Calu3 (cell line): Measurements from ENCODE around the gene MED17. TPM values are rescaled to one million over a fixed set of nuclear protein-coding genes. Genes with fewer than 3 reads are reported as not detected.

Experiments used
- BruUV-seq: library from RNA; stranded (reverse); fragments of 400-500 nt; replicated peaks from 2 replicates; lab custom pipeline; 2021; lab: Mats Ljungman, UMichigan
- CTCF ChIA-PET: fragments of 300-600 bp; sonication (Branson Sonifier 250); formaldehyde crosslinking; loops from one replicate; lab custom pipeline; 2022; ENCODE audit warnings: antibody characterized with exemption; lab: Charles Lee
- DNase-seq: peaks from one replicate; pipeline ENCODE4 v3.0.0; 2022
- H3K27ac Mint-ChIP-seq: one replicate; pipeline ENCODE4 v1.8.0; 2022; ENCODE audit warnings: mixed read lengths; ENCODE audit not compliant: unreplicated experiment
- H3K27me3 Mint-ChIP-seq: one replicate; pipeline ENCODE4 v1.8.0; 2022; ENCODE audit warnings: mixed read lengths; ENCODE audit not compliant: unreplicated experiment
- H3K36me3 Mint-ChIP-seq: one replicate; pipeline ENCODE4 v1.8.0; 2022; ENCODE audit warnings: mild to moderate bottlenecking, moderate library complexity, mixed read lengths; ENCODE audit not compliant: insufficient read depth, unreplicated experiment
- H3K4me1 Mint-ChIP-seq: one replicate; pipeline ENCODE4 v1.8.0; 2022; ENCODE audit warnings: mild to moderate bottlenecking, low read depth, mixed read lengths; ENCODE audit not compliant: unreplicated experiment
- H3K4me3 Mint-ChIP-seq: one replicate; pipeline ENCODE4 v1.8.0; 2022; ENCODE audit warnings: mild to moderate bottlenecking, low read depth, moderate library complexity, mixed read lengths; ENCODE audit not compliant: unreplicated experiment
- H3K9me3 Mint-ChIP-seq: one replicate; pipeline ENCODE4 v1.8.0; 2022; ENCODE audit warnings: low read depth, mixed read lengths; ENCODE audit not compliant: unreplicated experiment
- intact Hi-C: fragments of 100-400 bp; cut with micrococcal nuclease; formaldehyde crosslinking; loops from one replicate; pipeline ENCODE4 v1.10.0; 2022; ENCODE audit not compliant: unreplicated experiment
- total RNA-seq: library from RNA; stranded (reverse); gene quantifications from 2 replicates; pipeline ENCODE4 v1.2.3, GENCODE V29; 2022
- TF ChIP-seq, protein P1 (sequence below): fragments of 200-600 bp; IDR thresholded peaks from one replicate; pipeline ENCODE4 v1.8.0; 2022; ENCODE audit warnings: antibody characterized with exemption; ENCODE audit not compliant: unreplicated experiment

The MED17 gene
- total RNA-seq, 1 experiment from 2014 or later: 24.6 TPM

DNA sequence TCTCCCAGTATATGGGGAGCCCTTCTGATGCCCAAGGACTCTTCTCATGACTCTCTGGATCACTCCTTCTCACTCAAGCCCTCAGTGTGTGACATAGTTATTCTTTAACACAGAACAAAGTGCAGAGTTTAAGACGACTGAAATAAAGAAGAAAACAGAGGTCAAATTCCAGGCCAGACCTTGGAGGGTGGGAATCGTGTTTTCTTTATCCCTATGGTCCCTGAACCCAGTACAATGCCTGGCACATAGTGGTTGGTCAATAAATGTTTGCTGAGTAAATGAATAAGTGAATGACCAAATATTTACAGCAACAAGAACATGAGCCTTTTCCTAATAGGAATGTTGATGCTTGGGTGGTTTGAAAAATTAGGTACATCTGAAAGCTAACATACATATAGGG, 37.5 kb downstream of the MED17 start:
- BruUV-seq: no TSS peak
- Mint-ChIP-seq H3K36me3 (no peaks in the 10 kb centered on the region), H3K27me3 (no peaks in the 10 kb centered on the region), H3K4me1 (no peaks in the 10 kb centered on the region), H3K9me3 (no peaks in the 10 kb centered on the region), H3K4me3 (no peak overlapping the region), H3K27ac (no peak overlapping the region)
- DNase-seq: no peak
- TF ChIP-seq, protein P1, sequence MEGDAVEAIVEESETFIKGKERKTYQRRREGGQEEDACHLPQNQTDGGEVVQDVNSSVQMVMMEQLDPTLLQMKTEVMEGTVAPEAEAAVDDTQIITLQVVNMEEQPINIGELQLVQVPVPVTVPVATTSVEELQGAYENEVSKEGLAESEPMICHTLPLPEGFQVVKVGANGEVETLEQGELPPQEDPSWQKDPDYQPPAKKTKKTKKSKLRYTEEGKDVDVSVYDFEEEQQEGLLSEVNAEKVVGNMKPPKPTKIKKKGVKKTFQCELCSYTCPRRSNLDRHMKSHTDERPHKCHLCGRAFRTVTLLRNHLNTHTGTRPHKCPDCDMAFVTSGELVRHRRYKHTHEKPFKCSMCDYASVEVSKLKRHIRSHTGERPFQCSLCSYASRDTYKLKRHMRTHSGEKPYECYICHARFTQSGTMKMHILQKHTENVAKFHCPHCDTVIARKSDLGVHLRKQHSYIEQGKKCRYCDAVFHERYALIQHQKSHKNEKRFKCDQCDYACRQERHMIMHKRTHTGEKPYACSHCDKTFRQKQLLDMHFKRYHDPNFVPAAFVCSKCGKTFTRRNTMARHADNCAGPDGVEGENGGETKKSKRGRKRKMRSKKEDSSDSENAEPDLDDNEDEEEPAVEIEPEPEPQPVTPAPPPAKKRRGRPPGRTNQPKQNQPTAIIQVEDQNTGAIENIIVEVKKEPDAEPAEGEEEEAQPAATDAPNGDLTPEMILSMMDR: no peak
- intact Hi-C loops: no loop called here
- CTCF ChIA-PET: no interaction called here

DNA sequence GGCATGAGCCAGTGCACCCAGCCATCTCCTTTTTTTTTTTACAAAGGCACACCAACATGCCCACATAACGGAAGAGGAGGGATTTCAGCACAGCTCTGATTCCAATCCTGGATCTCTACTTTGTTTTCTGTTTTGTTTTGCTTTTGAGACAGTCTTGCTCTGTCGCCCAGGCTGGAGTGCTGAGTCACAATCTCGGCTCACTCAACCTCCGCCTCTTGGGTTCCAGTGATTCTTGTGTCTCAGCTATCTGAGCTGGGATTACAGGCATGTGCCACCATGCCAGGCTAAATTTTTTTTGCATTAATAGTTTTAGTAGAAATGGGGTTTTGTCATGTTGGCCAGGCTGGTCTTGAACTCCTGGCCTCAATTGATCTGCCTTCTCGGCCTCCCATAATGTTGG, 38.3 kb downstream of the MED17 start:
- Mint-ChIP-seq H3K4me3 (no peak overlapping the region), H3K4me1 (no peaks in the 10 kb centered on the region), H3K27me3 (no peaks in the 10 kb centered on the region), H3K9me3 (no peaks in the 10 kb centered on the region), H3K27ac (no peak overlapping the region), H3K36me3 (no peaks in the 10 kb centered on the region)
- TF ChIP-seq, protein P1: no peak
- intact Hi-C loops: no loop called here
- BruUV-seq: no TSS peak
- DNase-seq: no peak
- CTCF ChIA-PET: no interaction called here

DNA sequence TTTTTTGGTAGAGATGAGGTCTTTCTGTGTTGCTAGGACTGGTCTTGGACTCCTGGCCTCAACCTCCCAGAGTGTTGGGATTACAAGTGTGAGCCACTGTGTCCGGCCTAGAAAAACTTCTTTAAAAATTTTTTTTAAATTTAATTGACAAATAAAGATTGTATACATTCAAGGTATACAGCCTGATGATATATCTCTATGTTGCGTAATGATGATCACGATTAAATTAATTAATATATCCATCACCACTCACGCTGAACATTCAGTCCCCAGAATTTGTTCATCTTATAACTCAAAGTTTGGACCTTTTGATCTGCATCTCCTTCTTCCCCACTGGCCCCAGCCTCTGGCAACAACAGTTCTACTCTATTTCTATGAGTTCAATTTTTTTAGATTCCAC, 39.1 kb downstream of the MED17 start:
- BruUV-seq: no TSS peak
- H3K27ac Mint-ChIP-seq: no peak overlapping the region

GRCh38 chr11:93827363-93827762, 43.3 kb downstream of the MED17 start:
- Mint-ChIP-seq H3K4me1 (no peaks in the 10 kb centered on the region), H3K27ac (no peak overlapping the region), H3K36me3 (no peaks in the 10 kb centered on the region), H3K9me3 (no peaks in the 10 kb centered on the region), H3K4me3 (no peak overlapping the region), H3K27me3 (no peaks in the 10 kb centered on the region)
- no peak for DNase-seq
- TF ChIP-seq, protein P1: no peak
- no TSS peak for BruUV-seq
- intact Hi-C loops: no loop called here
- CTCF ChIA-PET: no interaction called here

More for the DNA sequence above, 39.1 kb downstream of the MED17 start:
- Mint-ChIP-seq H3K36me3 (no peaks in the 10 kb centered on the region), H3K27me3 (no peaks in the 10 kb centered on the region), H3K4me1 (no peaks in the 10 kb centered on the region), H3K9me3 (no peaks in the 10 kb centered on the region), H3K4me3 (no peak overlapping the region)
- DNase-seq: no peak
- TF ChIP-seq, protein P1: no peak
- intact Hi-C loops: no loop called here
- CTCF ChIA-PET: no interaction called here

DNA sequence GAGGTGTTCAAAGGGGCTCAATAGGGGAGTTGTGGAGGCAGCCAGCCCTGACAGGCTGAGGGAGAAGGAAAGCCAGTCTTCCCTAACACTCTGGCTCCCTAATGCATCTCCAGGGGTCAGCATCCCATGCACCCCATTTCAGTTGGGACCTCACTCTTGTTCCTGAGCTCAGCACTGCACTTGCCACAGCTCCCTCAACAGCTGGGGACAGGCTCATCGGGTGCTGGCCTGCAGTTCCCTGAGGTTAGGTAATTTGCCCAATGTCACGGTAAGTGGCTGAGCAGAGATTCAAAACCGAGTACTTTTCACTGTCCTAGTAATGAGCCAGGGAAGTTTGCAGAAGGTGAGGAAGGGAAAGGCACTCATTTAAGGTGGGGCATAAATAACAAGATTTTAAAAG, 45.5 kb downstream of the MED17 start:
- Mint-ChIP-seq H3K27ac (no peak overlapping the region), H3K27me3 (no peaks in the 10 kb centered on the region), H3K36me3 (no peaks in the 10 kb centered on the region), H3K9me3 (no peaks in the 10 kb centered on the region), H3K4me1 (no peaks in the 10 kb centered on the region), H3K4me3 (no peak overlapping the region)
- no TSS peak for BruUV-seq
- DNase-seq: no peak
- TF ChIP-seq, protein P1: no peak
- intact Hi-C loops: no loop called here
- CTCF ChIA-PET: no interaction called here
